Measurements from ENCODE around the gene TRIM37.
"Not testable (repeated sequence)": the region's sequence is repeated elsewhere in the genome, so short reads cannot be mapped to it uniquely, and the experiment has no call there.

The TRIM37 gene

GRCh38 chr17:58993311-58993710, 113.4 kb downstream of the TRIM37 start:
- no peak for DNase-seq (ENCODE audit: low read depth)

- no peak for DNase-seq (ENCODE audit: low read depth)
These were observed 114.9 kb downstream of the TRIM37 start for GRCh38 chr17:58991718-58992331.

- DNase-seq (ENCODE audit: low read depth), result no peak
These were observed 117.1 kb downstream of the TRIM37 start for GRCh38 chr17:58989629-58990028.

- DNase-seq (ENCODE audit: low read depth), result no peak
These were observed 120.7 kb downstream of the TRIM37 start for GRCh38 chr17:58985971-58986370.

GRCh38 chr17:58985367-58985766, 121.3 kb downstream of the TRIM37 start:
- DNase-seq (ENCODE audit: low read depth), result no peak

- DNase-seq (ENCODE audit: low read depth), result no peak
These were observed 124.1 kb downstream of the TRIM37 start for GRCh38 chr17:58982626-58983025.

- DNase-seq (ENCODE audit: low read depth), result no peak
These were observed 125.8 kb downstream of the TRIM37 start for GRCh38 chr17:58980706-58981481.

- no peak for DNase-seq (ENCODE audit: low read depth)
These were observed 130.1 kb downstream of the TRIM37 start for GRCh38 chr17:58976541-58976940.

- no peak for DNase-seq (ENCODE audit: low read depth)
These were observed 132.3 kb downstream of the TRIM37 start for GRCh38 chr17:58974354-58974753.

- no peak for DNase-seq (ENCODE audit: low read depth)
These were observed 135.8 kb downstream of the TRIM37 start for GRCh38 chr17:58970609-58971450.

- no peak for DNase-seq (ENCODE audit: low read depth)
These were observed 137.1 kb downstream of the TRIM37 start for GRCh38 chr17:58969612-58970011.

GRCh38 chr17:58969156-58969555, 137.5 kb downstream of the TRIM37 start:
- DNase-seq (ENCODE audit: low read depth), result no peak

- DNase-seq (ENCODE audit: low read depth), result no peak
These were observed 138.1 kb downstream of the TRIM37 start for GRCh38 chr17:58968426-58969061.

GRCh38 chr17:58966208-58966607, 140.5 kb downstream of the TRIM37 start:
- DNase-seq (ENCODE audit: low read depth), result no peak

- no peak for DNase-seq (ENCODE audit: low read depth)
These were observed 141.5 kb downstream of the TRIM37 start for GRCh38 chr17:58965221-58965620.

GRCh38 chr17:58960068-58960467, 146.6 kb downstream of the TRIM37 start:
- DNase-seq (ENCODE audit: low read depth), result no peak

- DNase-seq (ENCODE audit: low read depth), result not testable (repeated sequence)
These were observed 149.0 kb downstream of the TRIM37 start for GRCh38 chr17:58957725-58958073.

- no peak for DNase-seq (ENCODE audit: low read depth)
These were observed 149.5 kb downstream of the TRIM37 start for GRCh38 chr17:58956997-58957724.

GRCh38 chr17:58954358-58954757, 152.3 kb downstream of the TRIM37 start:
- not testable (repeated sequence) for DNase-seq (ENCODE audit: low read depth)

- no peak for DNase-seq (ENCODE audit: low read depth)
These were observed 158.9 kb downstream of the TRIM37 start for GRCh38 chr17:58947824-58948223.

GRCh38 chr17:58947411-58947810, 159.3 kb downstream of the TRIM37 start:
- no peak for DNase-seq (ENCODE audit: low read depth)

- DNase-seq (ENCODE audit: low read depth), result no peak
These were observed 162.5 kb downstream of the TRIM37 start for GRCh38 chr17:58944166-58944565.

Measured in activated T-cell treated with anti-CD3 and anti-CD28 coated beads for 48 hours (primary cell).